Stimulated activated CD4-positive, alpha-beta T cell treated with anti-CD3 and anti-CD28 coated beads, TNF-alpha, amount 100 ng/mL, for 48 hours (primary cell): ENCODE results near the gene TMEM132C.
"Not testable (repeated sequence)": the region's sequence is repeated elsewhere in the genome, so short reads cannot be mapped to it uniquely, and the experiment has no call there.

Experiments used
- DNase-seq, 3 donors: peaks; one replicate each; pipeline ENCODE4 v3.0.0-alpha.2; 2020; ENCODE audit warnings: low read depth in 3 of 3

Gene TMEM132C

GRCh38 chr12:128474916-128475315 is 207.9 kb downstream of the TMEM132C start:
- DNase-seq: no peak

DNA sequence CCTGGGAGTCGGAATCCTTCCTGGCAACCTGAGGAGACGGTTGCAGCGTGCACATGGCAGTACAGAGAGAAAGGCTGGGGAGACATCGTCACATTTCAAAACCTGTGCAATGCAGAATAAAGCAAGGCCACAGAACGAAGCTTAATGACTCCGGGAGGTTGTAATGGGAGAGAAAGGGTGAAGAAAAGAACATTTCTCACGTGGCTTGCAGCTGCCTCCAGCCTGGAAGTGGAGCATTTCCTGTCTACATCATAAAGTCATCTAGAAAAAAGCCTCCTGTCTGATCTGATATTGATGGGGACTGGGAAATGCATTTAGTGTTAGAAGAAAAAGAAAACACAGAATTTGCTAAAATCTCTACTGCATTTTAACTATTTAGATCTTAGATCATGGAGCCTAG is 209.3 kb downstream of the TMEM132C start:
- DNase-seq: no peak

- DNase-seq: no peak
Observed at GRCh38 chr12:128483526-128484255, 216.7 kb downstream of the TMEM132C start.

DNA sequence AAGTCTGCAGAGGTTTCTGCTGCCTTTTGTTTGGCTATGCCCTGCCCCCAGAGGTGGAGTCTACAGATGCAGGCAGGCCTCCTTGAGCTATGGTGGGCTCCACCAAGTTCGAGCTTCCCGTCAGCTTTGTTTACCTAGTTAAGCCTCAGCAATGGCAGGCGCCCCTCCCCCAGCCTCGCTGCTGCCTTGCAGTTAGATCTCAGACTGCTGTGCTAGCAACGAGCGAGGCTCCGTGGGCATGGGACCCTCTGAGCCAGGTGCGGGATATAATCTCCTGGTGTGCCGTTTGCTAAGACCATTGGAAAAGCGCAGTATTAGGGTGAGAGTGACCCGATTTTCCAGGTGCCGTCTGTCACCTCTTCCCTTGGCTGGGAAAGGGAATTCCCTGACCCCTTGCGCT is 230.4 kb downstream of the TMEM132C start:
- DNase-seq: not testable (repeated sequence)

DNA sequence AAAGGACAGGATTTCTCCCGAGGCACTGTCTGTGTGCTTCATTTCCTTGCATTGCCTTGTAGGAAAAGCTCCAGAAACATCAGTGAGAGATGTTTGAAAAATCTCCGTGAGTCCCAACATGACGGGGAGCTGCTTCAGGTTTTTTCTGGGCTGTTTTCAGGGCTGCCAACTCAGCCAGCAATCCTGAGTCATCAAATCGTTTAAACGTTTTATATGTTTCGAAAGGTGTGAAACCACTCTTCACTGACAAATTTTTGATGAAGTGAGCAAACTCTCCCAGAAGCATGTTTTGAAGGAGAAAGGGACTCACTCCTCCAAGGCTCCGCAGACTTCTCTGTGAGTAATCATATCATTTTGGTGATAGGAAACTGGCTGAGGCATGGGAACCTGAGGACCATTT is 240.5 kb downstream of the TMEM132C start:
- DNase-seq: no peak

- DNase-seq: no peak
Observed at GRCh38 chr12:128509170-128509569, 242.2 kb downstream of the TMEM132C start.

- no peak for DNase-seq
Observed at GRCh38 chr12:128510511-128510910, 243.5 kb downstream of the TMEM132C start.

GRCh38 chr12:128513331-128513730 is 246.4 kb downstream of the TMEM132C start:
- no peak for DNase-seq

DNA sequence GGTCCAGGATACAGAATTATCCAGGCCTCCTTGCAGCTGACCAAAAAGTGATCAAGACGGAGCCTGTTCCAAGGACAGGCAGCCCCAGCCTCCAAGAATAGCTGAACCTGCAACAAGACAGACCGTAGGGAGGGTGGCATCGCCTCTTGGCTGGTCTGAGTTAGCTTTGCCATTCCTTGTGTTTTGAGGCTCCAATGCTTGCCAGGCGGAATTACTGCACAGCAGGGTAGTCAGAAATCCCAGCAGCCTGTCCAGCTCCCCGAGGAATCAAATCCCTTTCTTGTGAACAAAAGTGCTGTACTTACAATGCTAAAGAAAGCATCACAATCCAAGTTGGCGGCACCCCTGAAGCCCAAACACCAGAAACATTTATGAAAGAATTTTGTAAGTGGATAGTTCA is 246.9 kb downstream of the TMEM132C start:
- no peak for DNase-seq

DNA sequence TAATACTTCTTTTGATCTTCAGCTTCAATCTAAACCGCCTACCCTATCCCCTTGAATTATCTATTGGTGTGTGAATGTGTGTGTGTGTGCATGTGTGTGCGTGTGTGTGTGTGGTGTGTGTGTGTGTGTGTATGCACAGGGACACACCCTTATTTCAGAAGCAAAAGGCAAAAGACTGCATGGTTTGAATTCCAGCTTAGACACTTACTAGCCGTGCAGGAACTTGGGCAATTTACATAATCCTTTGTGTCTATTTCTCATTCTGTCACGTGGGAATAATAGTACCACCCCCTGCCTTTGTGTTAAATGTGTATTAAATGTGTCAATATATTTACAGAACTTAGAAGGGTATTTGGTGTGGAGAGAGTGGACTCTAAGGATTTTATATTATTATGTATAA is 251.7 kb downstream of the TMEM132C start:
- DNase-seq: no peak

GRCh38 chr12:128519426-128519825 is 252.5 kb downstream of the TMEM132C start:
- DNase-seq: no peak

GRCh38 chr12:128521981-128522380 is 255.0 kb downstream of the TMEM132C start:
- no peak for DNase-seq

- no peak for DNase-seq
Observed at GRCh38 chr12:128524439-128524838, 257.5 kb downstream of the TMEM132C start.

DNA sequence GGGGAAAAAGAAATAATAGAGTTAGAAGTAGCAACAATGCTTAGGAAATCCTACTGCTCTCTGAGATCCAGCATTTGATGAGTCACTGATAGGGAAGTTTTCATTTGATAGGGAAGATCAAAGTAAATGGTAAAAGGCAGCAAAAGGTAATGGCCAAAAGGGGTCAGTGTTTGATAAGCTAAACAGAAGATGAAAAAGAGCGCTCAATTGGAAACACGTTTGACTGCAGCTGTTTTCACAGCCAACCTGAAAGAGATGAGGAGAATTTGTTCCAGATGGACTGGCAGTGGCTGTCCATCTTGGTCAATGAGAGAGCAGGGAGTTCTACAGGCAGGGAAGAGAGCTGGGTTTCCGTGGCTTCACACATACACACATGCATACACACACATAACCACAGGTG is 264.2 kb downstream of the TMEM132C start:
- DNase-seq: no peak

DNA sequence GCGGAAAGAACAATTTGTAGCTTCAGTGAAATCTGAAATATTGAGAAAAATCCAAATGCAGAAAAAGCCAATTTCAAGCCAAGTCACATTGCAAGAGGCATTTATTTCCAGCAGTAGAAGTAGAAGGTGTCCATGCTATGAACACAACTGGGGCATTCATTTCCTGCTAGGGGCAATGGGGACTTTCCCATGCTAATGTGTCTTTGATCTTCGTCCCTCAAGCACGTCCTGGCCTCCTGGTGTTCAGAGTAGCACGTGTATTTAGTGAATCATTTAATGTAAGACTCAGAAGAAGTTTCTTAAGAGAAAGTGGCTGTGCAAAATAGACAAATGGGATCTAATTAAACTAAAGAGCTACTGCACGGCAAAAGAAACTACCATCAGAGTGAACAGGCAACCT is 267.9 kb downstream of the TMEM132C start:
- DNase-seq: no peak

DNA sequence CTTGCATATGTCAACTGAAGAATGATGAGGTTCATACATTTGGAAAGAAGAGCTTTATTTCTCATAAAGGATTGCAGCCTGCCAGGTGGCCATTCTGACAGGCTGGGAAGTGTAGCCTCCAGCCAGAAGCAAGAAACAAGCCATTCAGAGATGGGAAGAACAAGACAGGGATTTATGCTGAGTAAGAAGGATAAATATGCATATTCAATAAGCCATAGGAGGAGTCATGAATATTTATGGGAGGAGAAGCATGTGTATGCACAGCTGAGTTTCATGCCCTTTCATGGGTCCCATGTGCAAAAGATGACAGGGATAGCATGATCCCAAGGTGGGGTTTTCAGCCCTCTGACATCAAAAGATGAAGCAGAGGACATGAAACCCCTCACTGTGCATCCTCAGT is 269.8 kb downstream of the TMEM132C start:
- no peak for DNase-seq

- DNase-seq: no peak
Observed at GRCh38 chr12:128537668-128538067, 270.7 kb downstream of the TMEM132C start.

- DNase-seq: no peak
Observed at GRCh38 chr12:128542844-128543243, 275.9 kb downstream of the TMEM132C start.

DNA sequence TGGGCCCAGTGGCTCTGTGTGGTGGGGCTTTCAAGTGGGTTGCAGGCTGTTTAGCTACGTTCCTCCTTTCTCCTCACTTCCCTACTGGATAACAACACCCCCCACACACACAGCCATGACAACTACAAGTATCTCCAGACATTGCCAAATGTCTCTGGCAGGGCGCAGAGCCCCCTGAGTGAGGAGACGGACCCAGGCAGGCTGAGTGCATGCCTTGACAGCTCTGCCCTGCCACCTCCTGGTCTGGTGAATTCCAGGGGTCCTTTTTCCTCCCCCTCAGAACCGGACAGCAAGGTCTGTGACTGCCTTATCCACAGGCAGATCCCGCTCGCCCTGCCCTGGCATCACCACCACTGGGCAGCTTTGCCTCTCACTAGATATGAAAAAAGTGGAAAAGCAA is 276.5 kb downstream of the TMEM132C start:
- no peak for DNase-seq

GRCh38 chr12:128543971-128544370 is 277.0 kb downstream of the TMEM132C start:
- no peak for DNase-seq

DNA sequence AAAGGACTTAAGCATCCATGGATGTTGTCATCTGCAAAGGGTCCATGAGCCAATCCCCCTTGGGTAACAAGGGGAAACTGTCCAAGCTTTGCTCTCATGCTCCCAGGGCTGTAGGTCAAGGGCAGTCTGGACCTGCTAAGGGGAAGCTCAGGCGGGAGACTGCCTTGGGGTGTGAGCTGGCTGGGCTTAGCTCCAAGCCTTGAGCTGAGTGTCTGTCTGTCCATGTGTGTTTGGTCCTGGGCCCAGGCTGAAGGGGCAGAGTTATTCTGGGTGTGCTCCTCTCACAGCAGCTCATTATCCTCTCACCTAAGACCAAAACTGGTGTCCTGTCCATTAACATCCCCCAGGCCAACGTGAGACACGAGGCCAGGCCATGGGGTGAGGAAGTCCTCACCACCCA is 282.0 kb downstream of the TMEM132C start:
- no peak for DNase-seq

DNA sequence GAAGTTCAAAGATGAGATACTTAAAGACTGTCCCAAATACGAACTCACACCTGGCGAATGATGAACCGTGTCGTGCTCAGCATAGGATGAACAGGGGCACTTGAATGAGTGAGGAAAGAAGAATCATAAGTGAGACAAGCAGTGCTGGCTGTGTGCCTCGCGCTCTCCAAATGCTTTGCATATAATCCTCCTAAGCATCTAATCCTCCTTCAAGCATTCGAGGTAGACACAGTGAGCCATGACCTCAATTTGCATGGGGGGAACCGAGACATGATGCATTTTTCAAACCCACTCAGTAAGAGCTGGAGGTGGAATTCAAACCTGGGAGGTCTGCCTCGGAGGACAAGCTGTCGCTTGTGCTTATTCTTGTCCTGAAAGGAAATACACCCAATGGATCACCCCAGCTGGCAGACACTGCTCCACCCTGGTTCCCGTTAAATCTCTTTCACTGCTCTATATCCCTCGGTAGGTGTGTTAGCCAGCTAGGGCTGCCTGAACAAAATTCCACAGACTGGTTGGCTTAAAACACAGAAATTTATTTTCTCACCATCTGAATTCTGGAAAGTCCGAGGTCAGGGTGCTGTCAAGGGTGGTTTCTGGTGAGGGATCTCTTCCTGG is 282.7 kb downstream of the TMEM132C start:
- DNase-seq: no peak

- DNase-seq: no peak
Observed at GRCh38 chr12:128551266-128551665, 284.3 kb downstream of the TMEM132C start.
